ENCODE data around the gene DNAJC25.

DNAJC25 gene

DNA sequence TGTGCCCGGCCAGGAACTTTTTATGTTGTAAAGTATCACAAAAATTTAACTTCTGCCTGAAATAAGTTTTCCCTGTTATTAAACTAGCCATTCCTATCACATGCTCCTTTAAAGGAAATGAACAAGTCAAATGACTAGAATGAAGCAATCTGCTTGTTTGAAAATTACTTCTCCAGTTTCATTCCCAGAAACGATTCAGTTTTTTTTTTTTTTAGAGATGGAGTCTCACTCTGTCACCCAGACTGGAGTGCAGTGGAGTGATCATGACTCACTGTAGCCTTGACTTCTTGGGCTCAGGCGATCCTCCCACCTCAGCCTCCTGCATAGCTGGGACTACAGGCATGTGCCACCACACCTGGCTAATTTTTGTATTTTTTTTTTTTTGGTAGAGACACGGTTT, 16.9 kb downstream of the DNAJC25 start:
- H3K4me1 ChIP-seq (ENCODE audit: control insufficient read depth in 1 of 2, insufficient read depth in 1 of 2, low read depth in 1 of 2, low read length in 1 of 2) = no peaks in the 10 kb centered on the region
- H3K27ac ChIP-seq = no peak overlapping the region
- TF ChIP-seq, protein P1, sequence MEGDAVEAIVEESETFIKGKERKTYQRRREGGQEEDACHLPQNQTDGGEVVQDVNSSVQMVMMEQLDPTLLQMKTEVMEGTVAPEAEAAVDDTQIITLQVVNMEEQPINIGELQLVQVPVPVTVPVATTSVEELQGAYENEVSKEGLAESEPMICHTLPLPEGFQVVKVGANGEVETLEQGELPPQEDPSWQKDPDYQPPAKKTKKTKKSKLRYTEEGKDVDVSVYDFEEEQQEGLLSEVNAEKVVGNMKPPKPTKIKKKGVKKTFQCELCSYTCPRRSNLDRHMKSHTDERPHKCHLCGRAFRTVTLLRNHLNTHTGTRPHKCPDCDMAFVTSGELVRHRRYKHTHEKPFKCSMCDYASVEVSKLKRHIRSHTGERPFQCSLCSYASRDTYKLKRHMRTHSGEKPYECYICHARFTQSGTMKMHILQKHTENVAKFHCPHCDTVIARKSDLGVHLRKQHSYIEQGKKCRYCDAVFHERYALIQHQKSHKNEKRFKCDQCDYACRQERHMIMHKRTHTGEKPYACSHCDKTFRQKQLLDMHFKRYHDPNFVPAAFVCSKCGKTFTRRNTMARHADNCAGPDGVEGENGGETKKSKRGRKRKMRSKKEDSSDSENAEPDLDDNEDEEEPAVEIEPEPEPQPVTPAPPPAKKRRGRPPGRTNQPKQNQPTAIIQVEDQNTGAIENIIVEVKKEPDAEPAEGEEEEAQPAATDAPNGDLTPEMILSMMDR (IDR thresholded peaks at IDR 0.05) = no peak
- H3K9me3 ChIP-seq = no peaks in the 10 kb centered on the region
- peaks cover 1% of the 10 kb centered on the region for H3K36me3 ChIP-seq
- no peak overlapping the region for H3K4me3 ChIP-seq (ENCODE audit: low read depth in 1 of 2, low read length in 1 of 2)
- no peaks in the 10 kb centered on the region for H3K27me3 ChIP-seq

DNA sequence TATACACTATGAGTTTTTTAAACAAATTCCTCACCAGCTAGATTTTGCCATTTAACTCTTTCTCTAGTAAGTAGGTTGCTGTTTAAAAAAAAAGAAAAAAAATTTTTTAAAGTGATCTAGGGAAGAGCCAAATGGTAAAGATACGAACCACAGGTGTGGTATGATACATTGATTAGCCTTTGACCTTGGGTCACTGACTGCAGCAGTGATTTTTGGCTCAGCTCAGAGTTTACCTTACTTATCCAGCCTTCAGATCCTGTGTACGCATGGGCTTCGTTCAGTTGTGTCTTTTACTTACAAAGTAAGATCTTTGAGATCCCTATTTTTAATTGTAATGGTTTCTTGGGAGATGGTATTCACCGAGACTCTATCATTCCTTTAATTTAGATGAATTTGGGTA, 17.9 kb downstream of the DNAJC25 start:
- H3K4me1 ChIP-seq (ENCODE audit: control insufficient read depth in 1 of 2, insufficient read depth in 1 of 2, low read depth in 1 of 2, low read length in 1 of 2) = no peaks in the 10 kb centered on the region
- H3K9me3 ChIP-seq = no peaks in the 10 kb centered on the region
- no peak overlapping the region for H3K27ac ChIP-seq
- H3K4me3 ChIP-seq (ENCODE audit: low read depth in 1 of 2, low read length in 1 of 2) = no peak overlapping the region
- TF ChIP-seq, protein P1 (IDR thresholded peaks at IDR 0.05) = no peak
- H3K27me3 ChIP-seq = no peaks in the 10 kb centered on the region
- H3K36me3 ChIP-seq = peaks cover 8% of the 10 kb centered on the region

DNA sequence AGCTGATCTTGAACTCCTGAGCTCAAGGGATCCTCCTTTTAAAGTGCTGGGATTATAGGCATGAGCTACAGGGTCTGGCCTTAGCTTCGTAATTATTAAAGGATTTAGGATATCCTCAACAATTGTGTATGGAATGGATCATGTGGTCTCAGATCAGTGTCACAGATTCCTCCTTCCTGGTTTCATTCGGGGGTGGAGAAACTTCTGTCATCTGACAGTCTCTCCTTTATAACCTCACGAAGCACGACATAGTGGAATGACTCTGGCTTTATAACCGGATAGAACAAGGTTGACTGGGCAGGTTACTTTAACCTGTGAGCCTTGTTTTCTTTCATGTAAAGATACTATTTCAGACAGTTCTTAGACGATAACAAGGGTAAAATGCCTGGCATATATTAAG, 25.9 kb downstream of the DNAJC25 start:
- Histone ChIP-seq H3K27me3 (peaks cover 9% of the 10 kb centered on the region), H3K27ac (no peak overlapping the region), H3K4me1 (ENCODE audit: control insufficient read depth in 1 of 2, insufficient read depth in 1 of 2, low read depth in 1 of 2, low read length in 1 of 2) (peaks cover 0 to 7% of the 10 kb centered on the region in 2 experiments), H3K4me3 (ENCODE audit: low read depth in 1 of 2, low read length in 1 of 2) (no peak overlapping the region), H3K9me3 (no peaks in the 10 kb centered on the region), H3K36me3 (peaks cover 11% of the 10 kb centered on the region)
- TF ChIP-seq, protein P1 (IDR thresholded peaks at IDR 0.05) = no peak

DNA sequence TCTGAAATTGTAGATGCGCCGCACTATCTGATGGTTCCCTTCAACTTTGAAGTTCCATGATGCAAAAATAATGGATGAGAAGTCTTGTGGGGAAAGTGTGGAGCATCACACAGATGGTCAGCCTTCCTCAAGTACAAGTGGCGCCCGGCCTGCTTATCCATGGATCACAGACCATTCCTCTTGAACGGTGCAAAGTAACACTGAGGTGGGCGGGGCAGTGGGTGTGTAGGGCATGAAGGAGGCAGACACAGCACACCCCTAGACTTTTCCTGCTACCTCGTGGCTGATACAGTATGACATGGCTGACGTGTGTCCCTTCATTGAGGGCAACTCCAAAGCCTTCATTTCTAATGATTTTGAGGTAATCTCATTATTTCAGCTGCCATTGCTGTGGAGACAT, 27.8 kb downstream of the DNAJC25 start:
- no peak overlapping the region for H3K27ac ChIP-seq
- TF ChIP-seq, protein P1 (IDR thresholded peaks at IDR 0.05) = no peak
- H3K4me3 ChIP-seq (ENCODE audit: low read depth in 1 of 2, low read length in 1 of 2) = no peak overlapping the region
- H3K27me3 ChIP-seq = peaks cover 9% of the 10 kb centered on the region
- no peaks in the 10 kb centered on the region for H3K9me3 ChIP-seq
- H3K4me1 ChIP-seq (ENCODE audit: control insufficient read depth in 1 of 2, insufficient read depth in 1 of 2, low read depth in 1 of 2, low read length in 1 of 2) = peaks cover 13 to 16% of the 10 kb centered on the region in 2 experiments
- H3K36me3 ChIP-seq = peaks cover 5% of the 10 kb centered on the region

DNA sequence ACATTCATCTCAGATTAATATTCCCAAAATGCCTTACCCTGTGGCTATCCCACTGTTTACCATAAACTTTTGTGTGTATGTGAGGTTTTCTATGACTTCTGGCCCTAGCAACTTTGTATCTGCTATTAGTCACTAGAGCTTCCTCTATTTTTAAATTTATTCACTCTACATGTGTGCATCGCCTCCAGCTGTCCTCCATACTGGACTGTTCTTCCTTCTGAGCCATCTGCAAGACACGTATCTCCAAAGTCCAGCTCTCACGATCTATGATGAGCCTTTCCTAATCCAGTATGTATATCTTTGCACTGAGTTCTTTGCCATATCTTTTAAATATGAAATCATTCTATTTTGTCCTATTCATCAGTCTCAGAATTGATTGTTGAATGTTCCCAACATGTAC, 28.6 kb downstream of the DNAJC25 start:
- H3K4me3 ChIP-seq (ENCODE audit: low read depth in 1 of 2, low read length in 1 of 2) = no peak overlapping the region
- H3K4me1 ChIP-seq (ENCODE audit: control insufficient read depth in 1 of 2, insufficient read depth in 1 of 2, low read depth in 1 of 2, low read length in 1 of 2) = peaks cover 20 to 24% of the 10 kb centered on the region in 2 experiments
- peaks cover 9% of the 10 kb centered on the region for H3K27me3 ChIP-seq
- TF ChIP-seq, protein P1 (IDR thresholded peaks at IDR 0.05) = no peak
- H3K9me3 ChIP-seq = no peaks in the 10 kb centered on the region
- peaks cover 8% of the 10 kb centered on the region for H3K36me3 ChIP-seq
- no peak overlapping the region for H3K27ac ChIP-seq

All from neutrophil (primary cell).